CD4-positive, alpha-beta T cell treated with Interferon gamma for 1 hour (primary cell): Measurements from ENCODE around the gene SLC35F5.
"Not testable (repeated sequence)": the region's sequence is repeated elsewhere in the genome, so short reads cannot be mapped to it uniquely, and the experiment has no call there.

ENCODE experiments used
- DNase-seq: peaks from one replicate; pipeline ENCODE4 v3.0.0-alpha.2; 2020

SLC35F5 gene

GRCh38 chr2:113694438-113694837 is 62.0 kb downstream of the SLC35F5 start:
- DNase-seq = no peak

- no peak for DNase-seq
Measured at GRCh38 chr2:113692698-113693428, 63.6 kb downstream of the SLC35F5 start.

- DNase-seq = not testable (repeated sequence)
Measured at GRCh38 chr2:113690871-113691270, 65.6 kb downstream of the SLC35F5 start.

- DNase-seq = no peak
Measured at GRCh38 chr2:113686537-113686936, 69.9 kb downstream of the SLC35F5 start.

GRCh38 chr2:113685471-113685870 is 71.0 kb downstream of the SLC35F5 start:
- no peak for DNase-seq

- no peak for DNase-seq
Measured at GRCh38 chr2:113679457-113679856, 77.0 kb downstream of the SLC35F5 start.

- DNase-seq = no peak
Measured at GRCh38 chr2:113677330-113677729, 79.1 kb downstream of the SLC35F5 start.

- DNase-seq = no peak
Measured at GRCh38 chr2:113676623-113677266, 79.7 kb downstream of the SLC35F5 start.

- no peak for DNase-seq
Measured at GRCh38 chr2:113675875-113676274, 80.6 kb downstream of the SLC35F5 start.

GRCh38 chr2:113672326-113672932 is 84.0 kb downstream of the SLC35F5 start:
- DNase-seq = no peak

- DNase-seq = not testable (repeated sequence)
Measured at GRCh38 chr2:113669013-113669412, 87.4 kb downstream of the SLC35F5 start.

GRCh38 chr2:113664761-113665533 is 91.5 kb downstream of the SLC35F5 start:
- not testable (repeated sequence) for DNase-seq

- not testable (repeated sequence) for DNase-seq
Measured at GRCh38 chr2:113663285-113664060, 93.0 kb downstream of the SLC35F5 start.
